Cortex of kidney (tissue), 1 donor: Measurements from ENCODE around the gene RAP2A.

ENCODE experiments used
- DNase-seq: peaks from one replicate; lab custom pipeline; 2025; lab: John Stamatoyannopoulos, UW

RAP2A gene

DNA sequence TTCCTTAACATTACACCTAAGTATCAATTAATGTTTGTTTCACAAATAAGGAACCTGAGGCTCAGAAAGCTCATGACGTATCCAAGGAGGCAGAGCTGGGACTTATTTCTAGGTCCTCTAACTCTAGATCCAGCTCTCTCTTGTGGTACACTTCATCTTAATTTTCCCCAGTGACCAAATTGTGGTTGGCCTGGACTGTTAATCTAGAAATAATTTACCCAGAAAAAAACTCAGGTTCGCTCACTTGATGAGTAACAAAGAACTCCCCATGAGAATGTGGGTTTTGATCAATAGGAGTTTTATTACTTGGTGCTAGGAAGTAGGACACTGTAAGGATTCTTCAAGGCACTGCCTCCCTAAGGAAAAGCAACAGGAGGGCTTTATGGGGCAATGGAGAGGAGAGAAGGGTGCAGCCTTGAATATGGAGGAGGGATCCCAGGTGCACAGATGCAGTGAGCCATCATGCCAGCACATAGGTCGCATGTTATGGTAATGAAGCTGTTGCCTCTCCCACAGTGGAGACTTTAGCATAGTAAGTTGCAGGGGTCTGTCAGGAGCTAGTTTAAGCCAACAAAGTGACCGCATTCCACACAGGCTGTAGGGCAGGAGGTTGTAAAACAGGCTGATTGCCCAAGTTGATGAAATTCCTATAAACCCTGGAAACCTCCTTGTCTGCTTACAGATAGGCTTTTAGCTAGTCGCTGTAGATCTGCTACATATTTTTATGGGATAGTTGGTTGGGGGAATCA lies 14.7 kb downstream of the RAP2A start:
- no peak for DNase-seq

DNA sequence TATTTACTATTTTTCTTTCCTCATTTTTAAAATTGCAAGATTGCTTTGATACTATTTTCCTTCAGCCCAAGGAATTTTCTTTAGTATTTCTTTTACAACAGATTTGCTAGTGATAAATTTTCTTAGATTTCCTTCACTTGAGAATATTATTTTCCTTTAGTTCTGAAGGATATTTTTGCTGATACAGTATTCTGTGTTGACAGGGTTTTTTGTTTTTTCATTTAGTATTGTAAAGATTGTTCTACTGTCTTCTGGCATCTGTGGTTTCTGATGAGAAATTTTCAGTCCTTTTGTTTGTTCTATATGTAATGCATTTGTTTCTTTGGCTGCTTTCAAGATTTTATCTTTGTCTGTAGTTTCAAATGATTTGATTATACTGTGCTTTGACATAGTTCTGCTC lies 20.7 kb downstream of the RAP2A start:
- DNase-seq, result no peak

DNA sequence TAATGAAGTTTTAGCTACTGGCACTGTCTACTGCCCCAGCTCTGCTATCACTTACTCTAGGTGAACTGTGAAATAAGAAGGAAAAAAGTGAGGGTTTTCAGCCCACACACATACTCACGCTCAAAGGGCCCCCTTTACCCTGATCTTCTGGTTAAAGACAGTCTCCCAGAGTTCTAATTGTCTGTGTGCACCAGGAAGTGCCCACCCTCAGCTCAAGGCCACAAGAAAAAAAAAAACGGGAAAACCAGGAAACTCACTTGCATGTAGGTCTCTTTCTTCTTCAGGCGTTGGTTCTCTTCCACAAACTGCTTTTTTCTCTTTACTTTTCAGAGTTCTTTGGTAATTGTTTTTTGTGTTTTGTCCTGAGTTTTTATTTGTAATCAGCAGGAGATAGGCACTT lies 22.1 kb downstream of the RAP2A start:
- no peak for DNase-seq

DNA sequence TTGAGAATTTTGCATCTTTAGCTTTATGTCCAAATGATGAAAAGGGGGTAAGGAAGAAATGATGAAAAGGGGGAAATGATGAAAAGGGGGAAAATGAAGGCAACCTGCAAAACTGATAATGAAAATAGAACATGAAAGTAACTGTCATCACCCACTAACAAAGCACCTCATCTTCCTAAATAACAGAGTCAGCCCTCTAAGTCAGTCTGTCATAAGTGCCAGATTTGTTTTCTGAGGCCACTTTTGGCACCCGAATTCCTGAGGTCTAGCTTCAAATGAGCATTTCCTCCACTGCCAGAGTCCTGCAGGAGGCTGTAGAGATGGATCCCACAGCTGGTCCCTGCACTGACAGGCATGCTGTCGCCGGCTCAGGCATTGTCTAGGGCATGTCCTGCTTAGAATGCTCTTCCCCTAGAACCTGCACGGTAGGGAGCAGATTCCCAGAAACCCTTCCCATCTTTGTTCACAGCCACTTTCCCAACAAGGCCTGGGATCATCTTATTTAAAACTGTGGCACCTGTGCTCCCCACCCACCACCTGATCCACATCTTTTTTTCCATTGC lies 25.3 kb downstream of the RAP2A start:
- no peak for DNase-seq

DNA sequence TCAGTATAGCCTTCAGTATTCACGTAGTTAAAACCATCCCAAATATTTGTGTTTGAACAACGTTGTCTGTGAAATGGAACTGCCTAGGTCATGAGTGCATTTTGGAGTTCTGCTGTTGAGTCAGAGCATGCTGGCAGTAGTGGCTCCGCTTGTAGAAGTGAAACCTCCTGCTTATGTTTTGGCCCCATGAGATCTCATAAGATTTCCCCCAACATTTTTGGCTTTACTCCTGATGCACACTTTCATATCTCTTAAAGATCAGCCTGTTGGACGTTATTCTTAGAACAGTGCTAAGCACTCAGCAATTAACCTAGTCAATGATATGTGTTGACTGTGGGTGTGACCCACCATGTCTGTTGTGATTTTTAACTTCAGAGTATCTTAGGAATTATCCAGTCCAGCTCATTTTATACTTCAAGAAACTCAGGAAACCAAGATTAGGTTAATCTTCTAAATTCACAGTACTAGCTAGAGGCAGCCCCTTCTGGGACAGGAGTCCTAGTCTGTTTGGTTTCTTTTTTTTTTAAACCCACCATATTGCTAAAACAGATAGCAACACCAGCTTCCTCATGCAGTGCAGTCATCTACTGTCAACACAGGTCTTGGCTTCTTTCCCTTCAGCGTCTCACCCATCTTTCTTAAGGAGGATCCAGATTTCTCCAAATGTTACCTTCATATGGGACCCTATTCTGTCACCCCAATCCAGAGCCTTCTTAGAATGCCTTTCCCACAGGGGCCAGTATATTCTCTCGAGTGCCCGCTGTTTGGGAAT lies 26.2 kb downstream of the RAP2A start:
- DNase-seq, result no peak

DNA sequence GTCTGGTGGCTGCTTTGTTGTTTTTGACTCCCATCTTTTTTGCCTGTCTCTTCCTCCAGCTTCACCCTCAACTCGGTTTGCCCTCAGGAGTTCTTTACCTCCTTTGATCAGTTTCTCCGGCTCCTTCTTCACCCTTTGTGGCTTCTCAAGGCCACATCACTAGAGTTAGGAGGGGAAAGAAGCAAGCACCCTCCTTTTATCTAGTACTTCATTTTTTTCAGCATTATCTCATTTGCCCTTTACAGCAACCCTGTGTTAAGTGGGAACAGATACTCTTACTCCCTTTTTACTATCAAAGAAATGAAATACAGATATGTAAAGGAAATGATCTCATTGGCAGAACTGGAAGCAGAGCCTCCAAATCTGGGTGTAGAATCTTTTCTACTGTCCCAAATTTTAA lies 26.9 kb downstream of the RAP2A start:
- no peak for DNase-seq

DNA sequence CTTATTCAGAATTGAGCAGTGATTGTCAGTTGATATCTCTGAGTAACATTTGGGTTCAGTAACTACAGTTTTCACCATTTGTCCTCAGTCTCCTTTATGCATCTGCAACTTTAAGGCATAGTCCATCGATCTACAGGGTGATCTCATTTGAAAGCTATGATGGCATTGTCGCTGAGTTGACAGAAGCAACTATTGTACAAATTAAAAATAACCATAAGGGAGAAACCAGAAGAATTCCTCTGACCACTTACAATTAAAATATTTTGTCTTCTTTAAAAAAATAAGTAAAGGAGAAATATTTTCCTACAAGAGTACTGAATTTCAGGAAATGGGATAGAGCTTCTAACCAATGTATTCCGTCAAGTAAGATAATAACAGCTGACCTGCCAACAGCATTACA lies 30.6 kb downstream of the RAP2A start:
- no peak for DNase-seq

DNA sequence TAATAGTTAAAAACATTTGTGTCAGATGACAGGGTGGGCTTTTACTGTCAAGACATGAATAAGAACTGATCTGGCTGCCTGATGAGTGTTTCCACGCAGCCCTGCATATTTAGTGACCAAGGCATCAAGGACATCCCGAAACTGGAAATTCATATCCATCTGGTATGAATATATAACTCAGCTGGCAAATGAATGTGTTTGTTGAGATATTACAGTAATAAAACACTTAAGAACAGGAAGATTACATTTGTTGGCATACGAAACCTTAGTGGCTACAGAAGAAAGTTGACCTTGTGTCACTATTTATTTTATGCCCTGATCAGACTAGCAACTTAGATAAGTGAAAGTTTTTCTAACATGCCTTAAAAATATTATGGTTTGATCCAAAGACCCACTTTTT lies 32.8 kb downstream of the RAP2A start:
- DNase-seq, result no peak

DNA sequence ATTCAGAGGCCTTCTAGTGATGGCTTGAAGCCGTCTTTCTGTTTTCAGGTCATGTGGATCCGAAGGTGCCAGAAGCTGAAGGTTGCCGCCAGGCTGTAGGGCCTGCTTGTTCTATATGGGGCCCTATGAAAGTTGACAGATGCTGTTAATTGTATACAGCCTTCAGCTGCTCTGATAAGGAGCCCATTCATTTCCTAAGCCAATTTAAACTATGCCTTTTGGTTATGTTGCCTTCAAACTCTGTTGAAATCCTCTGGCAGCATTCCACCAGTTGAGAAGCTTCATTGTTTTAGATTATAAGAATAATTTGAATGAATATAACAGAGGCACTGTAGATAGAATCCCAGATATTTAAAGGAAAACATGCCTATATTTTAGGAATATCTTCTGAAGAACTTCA lies 34.4 kb downstream of the RAP2A start:
- DNase-seq, result no peak

DNA sequence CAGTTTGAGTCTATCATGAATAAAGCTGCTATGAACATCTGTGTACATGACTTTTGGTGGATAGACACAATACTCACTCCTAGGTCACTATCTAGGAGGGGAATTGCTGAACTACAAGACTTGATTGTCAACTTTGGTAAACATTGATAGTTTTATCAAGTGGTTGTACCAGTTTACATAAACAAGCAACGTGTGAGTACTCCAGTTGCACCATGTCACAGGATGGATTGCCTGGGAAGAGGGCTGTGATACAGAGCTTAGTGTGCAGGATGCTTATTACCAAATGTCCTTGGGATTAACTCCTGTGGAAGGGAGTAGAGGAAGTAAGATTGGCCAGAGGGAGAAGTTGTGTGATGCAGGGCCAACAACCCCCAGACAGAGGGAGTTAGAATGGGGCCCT lies 37.7 kb downstream of the RAP2A start:
- DNase-seq, result no peak

DNA sequence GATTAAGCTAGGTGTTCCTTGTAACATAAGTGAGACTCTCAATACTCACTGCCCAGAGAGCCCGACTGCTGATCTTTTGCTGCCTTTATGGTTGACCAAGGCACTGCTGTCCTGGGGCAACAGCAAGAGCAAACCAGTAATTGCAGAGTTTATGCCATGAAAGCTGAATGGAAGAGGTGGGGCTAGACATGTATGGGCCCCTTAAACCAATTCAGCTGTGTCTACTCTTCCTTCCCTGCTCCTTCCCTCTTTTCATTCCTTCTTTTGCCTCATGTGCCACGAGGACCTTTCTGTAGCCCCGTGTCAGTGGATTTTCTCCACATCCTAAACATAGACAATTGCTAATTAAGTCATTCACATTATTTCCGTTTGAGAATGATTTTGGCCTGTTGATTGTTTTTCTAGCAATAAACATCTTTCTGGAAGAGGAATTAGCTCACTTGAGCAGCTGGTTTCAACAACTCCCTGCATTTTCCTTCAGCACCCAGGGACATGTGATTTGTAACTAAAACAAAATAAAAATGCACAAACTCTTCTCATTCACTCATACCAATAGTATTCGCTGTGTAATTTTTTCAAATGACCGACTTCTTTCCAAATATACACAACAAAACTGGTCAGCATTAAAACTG lies 40.5 kb downstream of the RAP2A start:
- no peak for DNase-seq

DNA sequence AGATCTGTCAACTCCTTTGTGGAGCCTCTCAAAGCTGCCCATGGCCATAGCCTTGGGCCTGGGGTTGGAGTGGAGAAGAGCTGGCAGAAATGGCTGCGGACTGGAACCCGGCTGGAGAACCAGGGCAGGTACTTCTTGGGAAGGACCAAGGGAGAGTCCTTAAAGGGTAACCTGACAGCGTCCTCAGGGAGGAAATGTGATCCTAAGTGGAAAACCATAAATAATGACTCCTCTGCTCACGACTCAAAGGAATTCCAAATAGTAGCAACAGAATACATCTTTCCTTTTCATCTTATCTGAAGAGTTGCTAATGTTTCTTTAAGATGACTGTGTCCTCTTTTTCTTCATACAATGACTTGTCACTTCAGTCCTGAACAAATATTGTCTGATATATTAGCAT lies 41.0 kb downstream of the RAP2A start:
- no peak for DNase-seq

DNA sequence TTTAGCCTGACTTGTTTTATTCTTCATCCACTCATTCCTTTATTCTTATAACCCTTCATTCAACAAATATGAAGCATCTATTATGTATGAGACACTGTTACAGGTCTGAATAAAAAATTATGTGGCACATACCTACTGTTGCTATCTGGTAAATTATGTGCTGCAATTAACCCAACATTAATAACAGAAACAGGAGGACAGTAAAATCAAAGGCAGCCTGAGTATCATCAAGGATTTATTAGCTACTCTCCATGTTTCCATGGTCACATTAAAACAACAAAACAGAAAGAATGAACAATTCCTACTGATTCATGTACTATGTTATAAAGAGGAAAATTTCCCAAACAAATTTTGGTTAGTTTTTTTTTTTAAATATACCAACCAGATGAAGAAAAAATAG lies 43.9 kb downstream of the RAP2A start:
- DNase-seq, result no peak

DNA sequence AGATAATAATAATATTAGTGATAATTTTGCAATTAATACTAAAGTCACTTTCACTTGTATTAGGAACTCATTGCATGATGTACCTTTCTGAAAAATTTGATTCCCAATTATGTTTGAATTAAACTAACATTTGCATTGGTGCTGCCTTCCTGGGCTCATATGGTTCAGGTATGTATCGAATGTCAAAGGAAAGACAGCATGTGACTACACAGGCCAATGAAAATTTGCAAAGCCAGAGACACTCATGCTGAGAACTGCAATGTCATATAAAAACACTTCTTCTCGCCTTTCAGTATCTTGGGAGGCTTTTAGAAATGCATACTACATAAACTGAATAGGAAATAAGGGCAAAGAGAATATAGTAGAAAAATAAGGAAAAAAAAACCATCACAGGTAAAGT lies 44.3 kb downstream of the RAP2A start:
- DNase-seq, result no peak

DNA sequence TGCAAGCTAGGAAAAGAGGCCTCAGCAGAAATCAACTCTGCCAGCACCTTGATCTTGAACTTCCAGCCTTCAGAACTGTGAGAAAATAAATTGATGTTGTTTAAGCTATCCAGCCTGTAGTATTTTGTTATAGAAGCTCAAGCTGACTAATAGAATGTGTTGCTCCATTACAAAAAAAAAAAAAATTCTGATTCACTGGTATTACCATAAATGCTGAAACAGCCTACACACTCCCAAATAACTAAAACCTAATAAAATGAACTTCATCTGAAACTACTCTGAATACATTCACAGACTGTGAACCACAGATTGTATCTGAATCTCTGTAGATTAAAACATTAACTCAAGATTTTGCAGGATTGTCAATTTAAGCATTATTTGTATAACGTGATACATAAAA lies 49.5 kb downstream of the RAP2A start:
- no peak for DNase-seq

DNA sequence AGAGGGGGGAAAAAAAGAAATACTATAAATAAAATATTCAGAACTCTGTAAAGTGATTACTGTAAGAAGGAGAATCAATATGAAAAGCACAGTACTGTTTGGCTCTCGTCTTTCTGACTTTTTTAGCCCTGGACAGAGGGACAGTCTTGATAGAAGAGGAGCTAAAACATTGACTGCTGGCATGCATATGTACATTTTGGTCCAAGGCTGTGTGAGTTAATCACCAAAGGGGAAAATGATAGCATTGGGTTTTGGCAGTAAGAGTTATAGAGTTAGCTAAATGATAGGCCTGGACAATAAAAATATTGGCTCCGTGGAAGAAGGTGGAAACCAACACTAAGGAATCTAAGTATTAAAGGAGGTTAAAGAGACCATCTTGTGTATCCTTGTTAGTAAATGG lies 50.3 kb downstream of the RAP2A start:
- DNase-seq, result no peak

DNA sequence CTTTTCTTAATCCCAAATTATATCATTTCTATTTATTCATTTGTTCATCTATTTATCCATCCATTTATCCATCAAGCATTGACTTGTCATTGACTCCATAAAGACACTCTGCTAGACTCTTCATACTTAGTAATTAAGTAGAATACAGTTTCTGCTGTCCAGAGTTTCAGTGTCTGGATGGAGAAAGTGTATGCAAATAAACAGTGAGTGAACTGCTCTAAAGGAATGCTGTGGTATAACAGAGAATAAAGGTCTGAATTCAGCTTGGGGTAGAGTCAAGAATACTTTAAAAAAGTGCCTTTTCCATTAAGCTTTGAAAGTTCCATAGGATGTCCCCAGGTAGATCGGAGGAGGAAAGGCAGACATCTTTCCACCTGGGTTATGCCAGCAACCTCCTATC lies 51.4 kb downstream of the RAP2A start:
- no peak for DNase-seq

DNA sequence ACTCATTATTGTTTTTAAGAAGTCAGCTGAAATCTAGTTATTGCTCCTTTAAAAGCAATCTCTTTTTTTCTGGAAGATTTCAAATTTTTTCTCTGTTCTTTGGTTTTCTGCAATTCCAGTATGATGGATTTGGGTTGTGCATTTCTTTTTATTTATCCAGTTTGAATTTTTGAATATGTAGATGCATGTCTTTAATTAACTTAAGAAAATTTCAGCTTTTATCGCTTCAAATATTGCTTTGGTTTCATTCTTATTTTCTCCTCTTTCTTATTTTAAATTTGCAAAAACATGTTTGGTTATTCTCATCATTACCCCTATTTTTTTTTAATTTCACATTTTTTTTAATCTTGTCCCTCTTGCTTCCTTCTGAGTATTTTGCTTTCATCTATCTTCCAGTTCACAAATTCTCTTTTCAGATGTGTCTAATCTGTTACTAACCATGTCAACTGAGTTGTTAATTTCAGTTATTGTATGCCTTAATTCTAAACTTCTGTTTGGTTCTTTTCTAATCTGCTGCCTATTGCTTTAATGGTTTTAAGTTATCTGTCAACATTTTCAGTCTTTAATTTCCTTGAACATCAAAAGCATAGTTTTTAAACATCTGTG lies 56.8 kb downstream of the RAP2A start:
- no peak for DNase-seq

DNA sequence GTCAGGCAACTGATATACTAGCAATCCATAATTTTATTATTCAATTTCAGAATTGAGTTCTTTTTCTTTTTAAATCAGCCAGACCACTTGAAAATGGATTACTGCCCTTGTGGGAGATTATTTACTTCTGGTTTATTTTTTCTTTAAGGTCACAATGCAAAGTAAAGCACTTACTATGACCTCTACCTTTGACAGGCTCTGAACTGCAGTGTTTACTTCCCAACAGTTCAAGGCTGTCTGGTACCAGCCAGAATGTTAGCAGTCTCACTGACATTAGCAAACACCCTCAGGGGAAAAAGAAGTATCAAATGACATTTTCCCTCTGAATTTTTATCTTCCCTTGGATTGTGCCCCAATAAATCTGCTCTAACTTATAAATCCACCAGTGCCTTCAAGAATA lies 57.5 kb downstream of the RAP2A start:
- no peak for DNase-seq

DNA sequence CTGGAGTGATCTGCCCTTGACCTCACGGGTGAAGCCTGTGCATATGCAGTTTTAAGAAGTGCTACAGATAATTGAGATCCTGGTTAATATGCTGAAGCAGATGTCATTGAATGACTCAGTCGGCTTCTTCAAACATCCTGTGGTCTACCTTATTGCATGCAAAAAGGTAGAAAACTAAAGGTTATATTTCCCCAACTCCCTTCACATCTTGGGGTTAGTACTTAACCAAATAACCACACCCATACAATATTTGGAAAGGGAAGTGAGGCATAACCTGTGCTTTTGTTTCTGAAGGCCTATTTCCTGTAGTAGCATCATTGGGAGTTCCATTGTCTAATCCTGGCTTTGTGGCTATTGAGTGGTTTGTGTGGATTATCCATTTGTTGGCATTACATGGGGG lies 58.3 kb downstream of the RAP2A start:
- DNase-seq, result no peak

DNA sequence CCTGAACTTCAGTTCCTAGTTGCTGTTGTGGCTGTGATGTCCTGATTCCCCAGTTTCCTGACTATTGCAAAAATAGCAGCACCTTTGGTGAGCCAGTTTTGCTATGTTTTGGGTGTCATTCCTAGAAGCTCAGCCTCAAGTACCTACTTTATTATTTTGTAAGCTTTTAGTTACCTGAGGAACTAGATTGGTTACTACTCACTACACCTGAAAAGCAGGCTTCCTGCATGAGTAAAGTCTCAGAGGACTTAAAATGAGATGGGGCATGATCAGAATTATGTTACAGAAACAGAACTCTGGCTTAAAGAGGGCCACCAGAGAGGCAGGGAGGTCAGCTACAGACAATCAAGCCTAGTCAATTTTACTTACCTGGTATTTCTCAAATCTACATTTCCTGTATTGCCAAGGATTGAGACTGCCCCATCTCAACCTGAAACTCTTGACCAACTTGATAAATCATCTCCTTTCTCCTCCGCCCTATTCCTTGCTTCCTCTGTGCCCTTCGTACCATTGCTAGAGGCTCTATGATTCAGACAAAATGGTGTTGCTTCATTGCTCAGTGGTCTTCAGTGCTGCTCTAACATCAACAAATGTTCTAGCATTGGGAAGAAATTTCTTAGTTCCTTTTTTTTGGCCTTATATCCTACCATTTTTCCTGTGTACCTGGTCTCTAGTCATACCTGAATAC lies 58.9 kb downstream of the RAP2A start:
- no peak for DNase-seq

DNA sequence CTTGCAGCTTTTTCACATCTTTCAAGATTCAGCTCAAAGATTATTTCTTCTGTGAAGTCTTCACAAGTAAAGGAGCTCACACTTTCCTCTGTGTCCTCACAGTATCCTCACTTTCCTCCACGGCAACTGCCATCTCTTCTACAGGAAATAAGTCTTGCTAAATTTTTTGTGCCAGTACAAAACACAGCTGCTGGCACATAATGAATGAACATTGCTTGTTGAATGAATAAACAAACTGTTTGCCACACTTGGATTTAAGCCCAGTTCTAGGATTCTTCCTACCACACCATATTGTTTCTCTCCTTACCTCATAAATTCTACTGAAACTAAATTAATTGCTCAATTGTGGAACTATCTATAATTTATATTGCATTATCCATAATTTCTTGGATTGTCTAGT lies 59.5 kb downstream of the RAP2A start:
- DNase-seq, result no peak
